ENCODE measurements around the gene STT3A.
"Not testable (repeated sequence)": the region's sequence is repeated elsewhere in the genome, so short reads cannot be mapped to it uniquely, and the experiment has no call there.

STT3A gene
- 52.1 to 198 (median 83.7) reads per million in 3 experiments for total RNA-seq

DNA sequence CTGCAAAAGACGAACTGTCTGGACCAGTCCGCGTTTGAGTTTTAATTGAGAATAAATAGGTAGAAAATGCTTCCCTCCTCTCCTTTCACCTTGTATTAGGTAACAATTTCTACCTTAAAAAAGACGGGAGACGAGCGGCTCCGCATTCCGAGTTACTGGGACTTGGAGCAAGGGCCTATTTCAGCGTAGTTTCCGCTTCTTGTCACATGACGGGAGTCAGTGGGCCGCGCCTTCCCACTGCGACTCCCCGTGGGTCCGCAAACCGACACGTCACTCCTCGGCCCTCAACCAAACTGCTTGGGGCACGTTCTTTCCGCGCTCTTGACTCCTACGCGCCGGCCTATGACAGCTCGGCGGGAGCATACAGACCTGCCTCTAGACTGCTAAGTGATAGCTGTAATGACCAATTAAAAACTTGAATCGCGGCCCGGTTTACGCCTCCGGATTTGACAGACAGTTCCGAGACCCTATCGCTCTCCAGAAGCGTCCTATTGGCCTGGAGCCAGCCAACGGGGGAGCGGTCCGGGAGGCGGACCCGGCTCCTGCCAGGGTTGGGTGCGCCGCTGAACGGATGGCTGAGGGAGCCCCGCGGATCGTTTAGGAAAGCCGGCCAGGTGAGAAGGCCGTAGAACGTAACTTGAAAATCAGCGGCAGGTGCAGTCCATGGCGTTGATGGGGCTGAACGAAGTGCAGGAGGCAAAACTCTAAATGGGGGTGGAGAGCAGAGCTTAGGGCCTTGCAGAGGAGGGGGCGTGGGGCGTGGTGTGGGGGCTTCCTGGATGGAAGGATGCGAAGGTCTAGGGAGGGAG lies at the start of gene STT3A:
Gene STT3A, plus strand, starts transcription at position 548 of the 809 bp plus-strand sequence. CDS start 3,064 bp downstream, outside the sequence.
- peak; percentile 99 for DNase-seq

DNA sequence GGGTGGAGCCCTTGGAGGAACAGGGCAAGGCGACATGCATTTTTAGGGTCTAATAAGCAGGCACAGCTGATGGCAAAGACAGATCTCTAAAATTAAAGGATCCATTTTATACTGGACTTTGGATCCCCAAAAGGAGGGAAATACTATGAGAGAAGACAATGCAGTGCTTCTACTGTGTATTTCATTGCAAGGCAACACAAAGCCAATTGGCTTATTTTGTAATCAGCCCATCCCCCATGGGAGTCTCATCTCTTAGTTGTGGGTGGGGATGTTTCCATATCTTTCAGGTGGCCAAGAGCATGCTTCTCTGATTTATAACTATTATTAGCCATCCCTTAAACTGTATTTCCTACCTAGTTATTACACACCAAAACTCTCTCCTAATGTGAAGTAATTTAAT lies 41.9 kb upstream of the STT3A start:
- DNase-seq, result no peak

DNA sequence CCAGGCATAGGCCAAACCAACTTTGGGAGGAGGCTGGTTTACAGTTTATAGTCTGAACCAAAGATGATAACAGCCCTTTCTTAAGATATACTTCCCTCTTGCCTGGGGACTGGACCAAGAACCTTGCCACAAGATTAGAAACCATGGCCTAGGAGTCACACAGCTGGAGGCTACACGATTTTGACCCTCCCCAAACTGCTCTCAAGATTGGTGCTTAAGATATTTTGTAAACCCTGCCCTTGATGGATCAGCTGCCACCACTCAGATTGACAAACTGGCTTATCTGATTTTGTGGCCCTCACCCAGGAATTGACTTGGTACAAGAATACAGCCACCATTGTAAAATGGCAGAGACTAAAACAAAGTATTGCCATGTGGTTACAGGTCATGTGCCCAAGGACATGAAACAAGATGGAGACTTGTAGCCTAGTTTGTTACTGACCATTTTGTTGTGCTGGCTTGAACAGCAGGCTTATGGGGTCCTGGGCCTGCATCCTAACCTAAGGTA lies 40.8 kb upstream of the STT3A start:
- no peak for DNase-seq

DNA sequence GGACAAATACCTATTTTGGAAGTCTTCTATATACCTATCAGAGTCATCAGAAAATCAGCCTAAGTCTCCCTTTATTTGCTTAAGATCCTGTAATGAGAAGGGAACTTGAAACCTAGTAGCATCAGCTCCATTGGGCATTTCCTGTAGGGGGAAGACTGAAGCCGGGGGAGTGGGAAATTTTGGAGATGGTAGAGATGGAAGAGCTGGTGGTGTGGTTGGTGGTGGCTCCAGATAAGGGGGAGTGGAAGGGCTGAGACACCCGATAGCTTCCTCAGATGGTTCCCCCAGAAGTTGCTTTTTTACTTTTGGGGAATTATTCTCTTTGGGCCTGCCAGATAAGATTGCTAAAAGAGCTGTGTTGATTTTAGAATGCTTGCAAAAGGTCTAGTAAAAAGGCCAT lies 39.7 kb upstream of the STT3A start:
- no peak for DNase-seq

DNA sequence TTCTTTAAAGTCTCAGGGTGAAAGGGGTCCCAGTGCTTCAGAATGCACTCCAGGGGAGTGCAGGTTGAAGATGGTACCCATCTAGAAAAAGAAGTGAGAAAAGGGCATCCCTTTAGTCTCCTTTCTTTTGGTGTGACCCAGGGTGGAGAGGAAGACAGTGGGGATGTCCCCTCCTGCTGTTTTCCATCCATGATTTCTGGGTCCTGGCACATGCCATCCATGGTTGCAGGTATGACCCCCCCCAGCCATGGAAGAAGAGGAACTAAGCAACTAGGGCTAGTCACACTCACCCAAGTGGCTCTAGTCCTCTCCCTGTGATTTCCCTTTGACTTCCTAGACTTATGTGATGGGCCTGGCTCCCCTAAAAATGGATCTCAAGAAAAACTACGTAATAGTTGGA lies 39.3 kb upstream of the STT3A start:
- DNase-seq, result no peak

DNA sequence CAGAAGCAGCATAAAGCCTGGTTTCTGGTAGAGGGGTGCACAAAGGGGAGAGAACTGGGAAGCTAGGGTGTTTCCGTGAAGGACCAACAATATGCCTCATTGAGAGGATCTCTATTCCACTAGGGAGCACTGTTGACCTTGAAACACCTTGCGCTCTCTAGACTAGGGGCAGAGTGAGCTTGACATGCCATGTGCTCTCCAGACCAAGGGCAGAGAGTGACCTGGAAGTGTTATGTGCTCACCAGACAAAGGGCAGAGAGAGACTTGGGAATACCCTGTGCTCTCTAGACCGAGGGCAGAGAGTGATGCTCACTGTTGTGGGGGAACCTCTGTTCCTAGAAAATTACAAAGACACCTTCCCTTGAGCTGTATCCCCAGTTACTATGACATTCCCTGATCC lies 38.6 kb upstream of the STT3A start:
- no peak for DNase-seq

DNA sequence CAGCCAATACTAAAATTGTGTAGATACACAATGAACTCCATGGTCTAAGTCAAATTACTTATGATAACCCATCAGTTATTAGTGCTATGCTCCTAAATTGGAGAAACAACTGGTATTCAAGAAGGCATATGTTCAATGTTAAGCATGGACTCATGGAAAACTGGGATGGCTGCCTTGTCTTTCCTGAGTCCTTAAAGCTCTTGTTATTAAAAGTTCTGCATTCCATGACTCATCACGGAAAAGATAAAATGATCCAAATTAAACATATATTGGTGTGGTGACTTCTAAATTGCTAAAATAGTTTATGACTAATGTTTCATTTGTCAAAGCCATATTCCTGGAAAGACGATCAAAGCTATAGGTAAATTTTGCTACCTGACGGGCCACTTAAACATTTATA lies 32.8 kb upstream of the STT3A start:
- no peak for DNase-seq

DNA sequence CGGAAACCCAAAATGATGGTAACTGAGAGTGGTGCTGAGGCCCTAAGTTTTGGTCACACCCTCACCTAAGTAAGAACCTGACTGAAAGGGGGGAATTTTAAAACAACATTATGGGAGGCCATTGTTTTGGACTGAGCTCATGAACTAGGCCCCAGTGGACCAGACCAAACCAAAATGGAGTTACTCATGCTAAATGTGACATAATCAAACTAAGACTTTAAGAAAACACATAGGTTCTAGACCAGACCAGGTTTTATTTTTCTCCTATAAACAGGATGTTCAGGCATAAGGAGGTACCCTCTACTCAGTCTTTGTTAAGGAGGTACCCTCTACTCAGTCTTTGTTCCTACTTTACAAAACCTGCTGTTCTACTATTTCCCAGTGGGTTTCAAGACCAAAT lies 30.7 kb upstream of the STT3A start:
- DNase-seq, result no peak

DNA sequence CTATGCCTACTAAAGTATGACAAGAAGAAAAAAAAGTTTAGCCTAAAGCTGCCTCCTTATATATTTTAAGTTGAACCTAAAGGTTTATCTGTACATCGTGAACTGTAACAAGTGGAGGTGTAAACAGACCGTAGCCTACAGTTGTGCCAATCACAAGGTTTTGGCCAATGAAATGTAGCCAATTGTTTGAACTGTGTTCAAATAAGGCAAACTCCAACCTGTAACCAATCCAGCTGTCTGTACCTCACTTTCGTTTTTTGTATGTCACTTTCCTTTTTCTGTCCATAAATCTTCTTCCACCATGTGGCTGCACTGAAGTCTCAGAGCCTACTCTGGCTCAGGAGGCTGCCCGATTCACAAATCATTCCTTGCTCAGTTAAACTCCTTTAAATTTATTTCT lies 30.2 kb upstream of the STT3A start:
- no peak for DNase-seq

DNA sequence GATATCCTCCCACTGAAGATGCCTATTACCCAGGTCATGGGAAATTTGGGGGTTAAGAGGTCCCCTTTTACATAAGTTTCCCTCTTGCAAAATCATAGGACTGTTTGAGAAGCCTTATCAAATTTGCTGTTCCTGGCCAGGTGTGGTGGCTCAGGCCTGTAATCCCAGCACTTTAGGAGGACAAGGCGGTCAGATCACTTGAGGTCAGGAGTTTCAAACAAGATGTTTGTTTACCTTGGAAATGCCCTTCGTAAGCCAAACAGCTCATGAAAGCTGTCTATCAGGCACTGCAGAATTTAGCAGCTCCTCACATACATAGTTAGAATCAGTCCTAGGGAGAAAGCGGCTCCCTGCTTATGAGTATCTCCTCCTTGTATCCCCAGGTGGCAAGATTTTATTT lies 28.3 kb upstream of the STT3A start:
- DNase-seq, result no peak

DNA sequence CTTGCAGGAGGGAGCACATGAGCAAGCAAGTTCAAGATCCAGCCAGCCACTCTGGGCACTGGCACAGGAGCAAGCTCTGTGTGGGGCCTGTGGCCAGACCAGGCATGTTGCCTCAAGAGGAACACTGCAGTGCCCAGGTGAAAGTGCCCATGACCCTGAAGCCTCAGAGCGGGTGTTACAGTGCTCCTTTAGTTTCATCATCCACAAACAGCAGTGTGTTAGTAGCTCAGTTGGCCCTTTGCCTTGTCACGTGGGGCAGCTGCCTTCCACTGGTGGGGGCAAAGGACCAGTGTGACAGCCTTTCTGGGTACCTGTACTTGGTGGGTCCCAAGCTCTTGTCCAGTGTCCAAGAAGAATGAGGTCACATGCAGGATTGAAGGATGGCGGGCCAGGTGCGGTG lies 26.4 kb upstream of the STT3A start:
- no peak for DNase-seq

DNA sequence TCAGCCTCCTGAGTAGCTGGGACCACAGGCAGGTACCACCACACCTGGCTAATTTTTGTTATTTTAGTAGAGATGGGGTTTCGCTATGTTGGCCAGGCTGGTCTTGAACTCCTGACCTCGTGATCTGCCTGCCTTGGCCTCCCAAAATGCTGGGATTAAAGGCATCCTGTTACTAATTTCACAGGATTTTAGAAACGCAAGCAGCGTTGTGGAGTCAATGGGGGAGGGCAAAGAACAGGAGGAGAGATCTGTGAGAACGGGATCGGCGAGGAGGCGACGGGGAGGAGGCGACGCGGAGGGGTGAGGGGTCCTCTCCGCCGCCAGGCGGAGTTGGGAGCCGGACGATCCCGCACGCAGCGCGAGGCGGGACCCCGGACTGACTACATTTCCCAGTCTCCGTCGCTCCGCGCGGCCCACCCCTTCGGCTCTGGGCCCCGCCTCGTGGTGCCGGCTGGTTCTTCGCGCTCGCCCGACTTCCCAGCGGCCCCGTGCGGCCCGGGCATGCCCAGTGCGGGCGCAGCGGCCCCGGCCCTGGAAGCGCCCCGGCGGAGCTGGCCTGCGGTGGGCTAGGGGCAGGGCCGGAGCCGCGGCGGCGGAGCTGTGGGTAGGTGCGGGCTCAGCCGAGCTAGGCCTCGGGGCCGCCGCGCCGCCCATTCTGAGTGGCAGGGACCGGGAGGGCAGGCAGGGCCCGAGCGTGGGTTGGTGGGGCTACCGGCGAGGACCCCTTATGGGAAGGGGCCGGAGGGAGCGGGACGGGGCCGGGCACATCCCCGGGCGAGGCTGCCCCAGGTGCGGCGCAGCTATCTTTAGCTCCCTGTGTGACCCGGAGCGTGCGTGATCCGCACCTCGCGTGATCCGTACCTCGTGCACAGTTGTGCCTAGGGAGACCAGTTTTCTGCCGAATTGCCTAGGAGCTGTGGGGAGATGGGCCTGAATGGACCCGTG lies 23.4 kb upstream of the STT3A start, which contains the start of gene EI24:
Gene EI24, plus strand, starts transcription at position 508 of the 945 bp plus-strand sequence. CDS start 3,051 bp downstream, outside the sequence.
- peak; percentile 83 for DNase-seq

DNA sequence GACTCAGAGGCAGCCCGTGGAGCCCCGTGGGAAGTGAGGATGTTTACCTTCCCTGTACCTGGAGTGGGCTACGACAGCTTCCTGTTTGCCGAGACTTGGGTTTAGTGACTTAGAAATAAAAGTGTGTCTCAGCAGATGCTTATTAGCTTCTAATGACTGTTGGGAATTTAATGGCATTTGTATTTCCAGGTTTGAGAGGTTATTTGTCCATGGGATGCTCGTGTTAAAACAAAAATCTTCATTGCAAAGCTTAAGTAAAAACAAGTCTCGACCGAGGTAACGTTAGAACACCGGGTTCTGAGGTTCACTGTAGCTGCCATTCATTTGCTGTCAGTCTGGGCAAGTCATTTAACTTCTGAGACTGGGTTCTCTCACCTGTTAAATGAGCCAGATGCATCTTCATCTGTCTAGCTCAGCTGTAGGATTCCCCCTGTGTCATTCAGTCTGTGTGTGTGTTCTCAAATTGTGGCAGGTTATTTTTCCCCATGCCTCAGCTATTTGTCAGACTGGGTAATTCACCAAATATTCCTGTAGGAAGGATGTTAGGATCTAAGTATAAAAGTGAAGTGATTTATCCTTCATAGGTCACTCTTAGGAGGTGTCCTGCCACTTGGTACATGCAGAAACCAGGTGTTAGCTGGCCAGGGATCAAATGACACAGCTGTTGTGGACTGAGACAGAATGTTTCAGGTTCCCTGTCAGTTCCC lies 22.6 kb upstream of the STT3A start:
- DNase-seq, result no peak

DNA sequence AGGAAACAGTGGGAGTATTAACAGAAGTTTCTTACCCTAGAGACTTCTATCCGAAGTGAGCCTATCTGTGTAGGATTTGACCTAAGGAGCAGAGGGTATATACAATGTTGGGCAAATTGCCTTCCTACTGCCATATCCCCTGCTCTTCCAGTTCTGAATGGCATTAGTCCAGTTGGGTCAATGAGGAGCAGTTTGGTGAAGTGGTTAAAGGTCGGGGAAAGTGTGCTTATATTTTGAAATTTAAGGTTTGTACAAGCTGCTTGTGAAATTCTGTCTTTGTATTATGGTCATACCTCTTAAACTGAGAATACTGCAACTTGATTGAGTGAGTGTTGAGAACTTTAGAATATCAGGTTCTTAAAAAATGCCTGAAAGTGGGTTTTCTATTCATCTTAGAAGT lies 21.7 kb upstream of the STT3A start:
- DNase-seq, result no peak

DNA sequence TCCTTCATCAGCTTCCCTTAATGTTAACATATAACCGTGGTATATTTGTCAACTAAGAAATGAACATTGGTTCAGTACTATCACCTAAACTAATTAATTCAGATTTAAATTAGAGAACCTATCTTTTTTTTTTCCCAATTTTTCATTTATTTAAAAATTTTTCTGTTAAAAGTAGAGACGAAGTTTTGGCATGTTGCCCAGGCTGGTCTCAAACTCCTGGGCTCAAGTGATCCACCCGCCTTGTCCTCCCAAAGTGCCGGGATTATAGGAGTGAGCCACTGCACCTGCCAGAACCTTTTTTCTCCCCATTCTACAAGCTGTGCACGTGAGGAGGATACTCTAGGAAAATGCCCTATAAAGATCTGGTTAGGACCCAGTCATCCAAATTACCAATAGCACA lies 19.7 kb upstream of the STT3A start:
- DNase-seq, result no peak

DNA sequence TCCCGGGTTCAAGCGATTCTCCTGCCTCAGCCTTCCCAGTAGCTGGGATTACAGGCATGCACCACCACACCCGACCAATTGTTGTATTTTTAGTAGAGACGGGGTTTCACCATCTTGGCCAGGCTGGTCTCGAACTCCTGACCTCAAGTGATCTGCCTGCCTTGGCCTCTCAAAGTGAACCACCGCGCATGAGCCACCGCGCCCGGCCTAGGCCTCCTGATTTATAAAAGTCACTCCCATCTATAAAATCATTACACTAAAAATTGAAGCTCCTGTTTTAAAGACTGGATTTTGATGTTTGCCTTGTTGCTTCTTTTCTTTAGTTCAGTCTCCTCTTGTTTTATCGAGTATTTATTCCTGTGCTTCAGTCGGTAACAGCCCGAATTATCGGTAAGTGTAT lies 15.5 kb upstream of the STT3A start:
- not testable (repeated sequence) for DNase-seq

DNA sequence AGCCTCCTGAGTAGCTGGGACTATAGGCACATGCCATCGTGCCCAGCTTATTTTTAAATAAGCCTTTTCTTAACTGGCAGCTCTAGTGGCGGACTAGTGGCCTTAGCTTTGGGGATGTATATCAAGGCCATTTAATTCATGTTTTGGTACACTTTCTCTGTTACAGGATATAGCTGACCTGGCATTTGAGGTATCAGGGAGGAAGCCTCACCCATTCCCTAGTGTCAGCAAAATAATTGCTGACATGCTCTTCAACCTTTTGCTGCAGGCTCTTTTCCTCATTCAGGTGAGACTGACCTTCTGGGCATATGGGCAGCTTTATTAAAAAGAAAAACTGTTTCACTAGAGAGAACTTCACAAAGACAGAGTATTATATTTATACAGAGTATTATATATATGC lies 13.9 kb upstream of the STT3A start:
- DNase-seq, result no peak

DNA sequence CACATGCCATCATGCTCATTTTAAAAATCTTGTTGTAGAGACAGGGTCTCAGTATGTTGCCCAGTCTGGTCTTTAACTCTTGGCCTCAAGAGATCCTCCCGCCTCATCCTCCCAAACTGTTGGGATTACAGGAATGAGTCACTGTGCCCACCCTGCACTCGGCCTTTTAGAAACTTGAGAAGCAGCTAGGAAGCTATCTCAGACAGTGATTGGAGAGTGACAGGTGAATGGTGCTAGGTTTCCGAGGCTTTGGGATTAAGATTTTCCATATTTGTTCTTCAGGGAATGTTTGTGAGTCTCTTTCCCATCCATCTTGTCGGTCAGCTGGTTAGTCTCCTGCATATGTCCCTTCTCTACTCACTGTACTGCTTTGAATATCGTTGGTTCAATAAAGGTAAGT lies 12.8 kb upstream of the STT3A start:
- DNase-seq, result no peak

DNA sequence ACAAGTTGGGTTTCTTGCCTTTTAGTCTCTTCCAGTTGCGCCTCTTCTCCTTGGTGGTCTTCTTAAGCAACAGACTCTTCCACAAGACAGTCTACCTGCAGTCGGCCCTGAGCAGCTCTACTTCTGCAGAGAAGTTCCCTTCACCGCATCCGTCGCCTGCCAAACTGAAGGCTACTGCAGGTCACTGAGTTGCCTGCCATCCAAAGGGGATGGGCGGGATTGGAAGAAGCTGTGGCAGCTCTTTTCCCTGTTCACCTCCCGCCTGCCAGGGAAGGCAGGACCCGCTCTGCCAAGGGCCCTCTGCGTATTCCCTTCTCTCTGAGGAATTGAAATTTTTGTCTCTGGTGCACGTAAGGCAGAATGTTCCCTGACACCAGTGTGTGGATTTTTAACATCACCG lies 9.2 kb upstream of the STT3A start:
- no peak for DNase-seq

DNA sequence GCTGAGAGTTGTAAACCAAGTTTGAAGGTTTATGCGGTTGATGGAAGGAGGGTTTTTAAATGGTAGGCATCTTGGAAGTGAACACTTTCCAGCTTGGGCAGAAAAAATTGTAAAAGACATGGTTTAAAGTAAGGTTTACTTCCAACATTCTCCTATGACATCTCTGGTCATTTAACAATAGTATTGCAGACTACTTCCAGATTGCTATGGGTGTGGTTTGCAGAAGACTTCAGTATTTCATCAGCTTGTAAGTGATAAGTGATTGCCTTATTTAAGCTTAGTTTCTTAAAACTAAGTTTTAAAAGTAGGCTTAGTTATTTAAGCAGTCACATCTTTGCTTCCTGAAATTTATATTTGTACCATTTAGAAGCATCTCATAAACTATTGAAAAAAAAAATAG lies 7.2 kb upstream of the STT3A start:
- no peak for DNase-seq

DNA sequence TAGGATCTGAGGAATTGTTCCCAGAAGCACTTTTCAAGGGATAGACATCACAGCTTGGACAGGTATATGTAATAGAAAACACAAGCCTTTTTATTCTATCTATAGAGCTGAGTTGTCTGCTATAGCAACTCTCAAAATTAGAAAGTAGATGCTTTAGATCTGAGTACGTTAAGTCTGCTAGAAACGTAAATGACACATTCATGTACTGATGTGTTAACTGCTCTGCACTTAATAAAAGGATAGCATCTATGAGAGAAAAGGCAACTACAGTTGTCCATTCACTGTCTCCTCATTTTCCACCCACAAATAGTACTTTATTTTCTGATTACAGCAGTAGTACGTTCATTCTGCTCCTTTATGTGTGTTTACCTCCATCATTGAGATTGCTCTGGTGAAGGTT lies 6.0 kb upstream of the STT3A start:
- DNase-seq, result no peak

DNA sequence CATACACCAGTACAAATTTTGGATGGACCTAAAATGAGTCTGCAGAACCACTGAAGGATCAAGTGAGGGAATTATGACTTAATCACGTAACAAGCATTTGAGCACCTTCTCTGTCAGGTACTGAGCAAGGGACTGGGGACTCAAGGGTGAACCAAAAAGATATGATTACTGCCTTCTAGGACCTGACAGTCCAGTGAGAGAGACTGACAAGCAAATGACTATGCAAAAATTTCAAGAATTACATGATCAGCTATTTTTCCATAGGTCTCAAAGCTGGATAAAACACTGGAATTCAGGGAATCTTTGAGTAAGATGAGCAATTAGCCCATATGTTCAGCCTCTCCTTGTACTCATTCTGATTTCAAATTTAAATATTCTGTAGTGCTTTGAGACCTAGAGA lies 5.2 kb upstream of the STT3A start:
- DNase-seq, result no peak

DNA sequence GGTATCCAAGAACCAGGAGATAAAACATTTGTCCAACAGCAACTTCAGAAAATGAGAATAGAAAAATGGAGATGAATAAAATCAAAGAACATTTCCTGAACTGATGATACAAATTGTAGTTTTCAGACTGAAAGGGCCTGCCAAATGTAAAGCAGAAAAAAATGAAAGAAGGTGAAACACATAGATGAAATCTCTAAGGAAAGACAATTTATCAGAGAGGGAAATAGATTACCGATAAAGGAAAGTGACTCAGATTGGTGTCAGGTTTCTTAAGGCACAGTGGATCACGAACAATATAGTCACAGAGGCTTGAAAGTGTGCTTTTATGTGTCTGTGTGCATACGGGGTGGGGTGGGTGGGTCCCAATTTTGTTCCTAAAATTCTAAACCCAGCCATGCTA lies 4.1 kb upstream of the STT3A start:
- DNase-seq, result no peak
